ENCODE data around the gene APOE.

DNA sequence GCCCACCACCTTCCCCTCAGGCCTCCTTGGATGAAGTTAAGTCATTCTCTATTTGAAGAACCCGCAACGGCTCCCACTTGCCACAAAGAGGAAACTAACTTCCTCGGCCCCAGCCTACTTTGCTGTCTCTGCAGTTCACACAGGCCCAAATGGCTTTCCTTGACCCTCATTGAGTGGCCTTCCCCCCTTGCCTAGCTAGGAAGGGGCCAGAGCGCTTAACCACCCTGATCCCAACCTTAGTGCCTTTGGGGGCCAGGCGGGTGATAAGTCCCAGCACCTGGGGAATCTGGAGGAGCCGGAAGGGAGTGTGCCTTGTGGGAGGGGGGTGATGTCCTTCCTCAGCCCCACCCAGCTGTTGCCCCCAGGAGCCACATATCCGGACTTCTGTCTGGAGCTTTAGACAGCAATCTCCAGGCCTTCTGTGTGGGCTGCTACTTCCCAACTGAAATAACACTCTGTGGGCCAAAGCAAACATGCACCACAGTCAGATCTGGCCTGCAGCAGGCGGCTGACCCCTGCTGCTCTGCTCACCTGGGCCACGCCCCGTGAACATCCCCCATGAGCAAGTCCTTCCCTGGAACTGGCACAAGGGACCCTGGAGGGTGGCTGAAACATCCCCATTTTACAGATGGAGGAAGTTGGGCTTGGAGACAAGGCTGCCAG lies 49.0 kb upstream of the APOE start:
- TF ChIP-seq, protein P1, sequence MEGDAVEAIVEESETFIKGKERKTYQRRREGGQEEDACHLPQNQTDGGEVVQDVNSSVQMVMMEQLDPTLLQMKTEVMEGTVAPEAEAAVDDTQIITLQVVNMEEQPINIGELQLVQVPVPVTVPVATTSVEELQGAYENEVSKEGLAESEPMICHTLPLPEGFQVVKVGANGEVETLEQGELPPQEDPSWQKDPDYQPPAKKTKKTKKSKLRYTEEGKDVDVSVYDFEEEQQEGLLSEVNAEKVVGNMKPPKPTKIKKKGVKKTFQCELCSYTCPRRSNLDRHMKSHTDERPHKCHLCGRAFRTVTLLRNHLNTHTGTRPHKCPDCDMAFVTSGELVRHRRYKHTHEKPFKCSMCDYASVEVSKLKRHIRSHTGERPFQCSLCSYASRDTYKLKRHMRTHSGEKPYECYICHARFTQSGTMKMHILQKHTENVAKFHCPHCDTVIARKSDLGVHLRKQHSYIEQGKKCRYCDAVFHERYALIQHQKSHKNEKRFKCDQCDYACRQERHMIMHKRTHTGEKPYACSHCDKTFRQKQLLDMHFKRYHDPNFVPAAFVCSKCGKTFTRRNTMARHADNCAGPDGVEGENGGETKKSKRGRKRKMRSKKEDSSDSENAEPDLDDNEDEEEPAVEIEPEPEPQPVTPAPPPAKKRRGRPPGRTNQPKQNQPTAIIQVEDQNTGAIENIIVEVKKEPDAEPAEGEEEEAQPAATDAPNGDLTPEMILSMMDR (conservative IDR thresholded peaks at IDR 0.05; ENCODE audit: low read depth, low read length) = no peak
- no peak for TF ChIP-seq EZH2 (IDR thresholded peaks at IDR 0.05; ENCODE audit: borderline replicate concordance, low read depth, low read length, poor library complexity, severe bottlenecking)

Data from A673 (cell line).